Measurements from ENCODE around the gene LRRC47.
A peak's percentile ranks its signal among the peaks of the same experiment; 100 is the strongest.

DNA sequence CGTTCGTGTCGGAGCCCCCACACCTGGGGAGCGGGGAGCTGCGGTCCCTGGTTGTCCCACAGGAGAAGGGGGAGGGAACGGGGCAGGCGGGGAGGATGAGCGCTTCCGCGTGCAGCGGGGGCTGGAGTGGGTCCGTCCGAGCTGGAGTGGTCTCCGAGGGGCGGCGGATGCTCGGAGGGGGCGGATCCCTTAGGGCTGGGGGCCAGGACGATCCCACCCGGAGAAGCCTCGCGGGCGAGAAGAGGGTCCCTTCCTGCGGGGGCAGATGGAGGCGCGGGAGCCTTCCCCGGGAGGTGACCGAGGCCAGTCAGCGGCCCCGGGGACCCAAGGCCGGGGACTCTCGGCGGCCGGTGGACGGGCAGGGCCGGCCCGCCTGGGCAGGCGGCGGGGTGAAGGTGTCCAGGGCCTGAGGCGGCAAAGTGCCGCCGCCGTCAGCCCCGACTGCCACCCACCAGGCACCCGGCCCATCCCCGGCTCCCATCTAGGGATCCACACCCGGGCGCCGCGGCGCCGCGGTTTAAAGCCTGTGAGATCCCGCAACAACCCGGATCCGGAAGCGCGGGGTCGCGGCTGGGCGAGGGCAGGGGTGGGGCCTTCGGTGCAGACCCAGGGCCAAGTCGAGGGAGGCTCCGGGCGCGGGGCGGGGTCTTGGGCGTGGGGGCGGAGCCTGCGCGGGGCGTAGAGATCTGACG, 49.3 kb downstream of the LRRC47 start:
- 0 out of 4 replicates have a peak, but pooled peaks of 1 of the 3 experiments have one; percentile 11 for TF ChIP-seq CTCF (IDR thresholded peaks at IDR 0.05; ENCODE audit: control extremely low read depth in 1 of 3, insufficient read depth in 1 of 3, low read depth in 1 of 3, low read length in 3 of 3)
- no peak for TF ChIP-seq ATF3 (IDR thresholded peaks at IDR 0.05; ENCODE audit: insufficient read depth, low read depth, low read length)
- TF ChIP-seq, protein P1, sequence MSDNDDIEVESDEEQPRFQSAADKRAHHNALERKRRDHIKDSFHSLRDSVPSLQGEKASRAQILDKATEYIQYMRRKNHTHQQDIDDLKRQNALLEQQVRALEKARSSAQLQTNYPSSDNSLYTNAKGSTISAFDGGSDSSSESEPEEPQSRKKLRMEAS (IDR thresholded peaks at IDR 0.05) = no peak; the same call in 1 of the 2 replicates
- no peak for TF ChIP-seq SRF (IDR thresholded peaks at IDR 0.05; ENCODE audit: low read depth, low read length)
- TF ChIP-seq EZH2 (IDR thresholded peaks at IDR 0.05; ENCODE audit: low read depth, low read length, severe bottlenecking) = no peak
- TF ChIP-seq MAFK (IDR thresholded peaks at IDR 0.05; ENCODE audit: low read depth, low read length) = no peak
- 0 out of 4 replicates have a peak, but pooled peaks of 1 of the 2 experiments have one; percentile 26 for TF ChIP-seq SIN3A (conservative IDR thresholded peaks at IDR 0.05 in 1 of 2, IDR thresholded peaks at IDR 0.05 in 1 of 2; ENCODE audit: low read depth in 1 of 2, low read length in 2 of 2)
- TF ChIP-seq POLR2A (IDR thresholded peaks at IDR 0.05; ENCODE audit: control extremely low read depth in 1 of 2, low read depth in 2 of 2, low read length in 2 of 2) = peak in 1 of 2 experiments; percentile 65; a peak in 1 of 3 replicates
- TF ChIP-seq CHD1 (IDR thresholded peaks at IDR 0.05; ENCODE audit: low read depth, low read length) = no peak
- no peak for TF ChIP-seq ZNF274 (IDR thresholded peaks at IDR 0.05; ENCODE audit: borderline replicate concordance, extremely low read depth, low read length)
- no peak for TF ChIP-seq SUZ12 (IDR thresholded peaks at IDR 0.05; ENCODE audit: low read length)

Measured in H1 (cell line).